GM13976 (cell line): ENCODE measurements around the gene TMBIM1.

Source experiments
- DNase-seq: peaks from one replicate; pipeline ENCODE4 v3.0.0; 2012; ENCODE audit warnings: low spot score
- in situ Hi-C: fragments of 300-500 bp; cut with MboI; formaldehyde crosslinking; loops from one replicate; pipeline ENCODE4 v1.12.0; 2022; ENCODE audit warnings: low sequenced_read_pairs, mixed read lengths, inconsistent platforms; ENCODE audit not compliant: unreplicated experiment
- TF ChIP-seq, protein P1 (sequence below): IDR thresholded peaks from 2 replicates; pipeline ENCODE4 v1.5.1; 2012; ENCODE audit warnings: borderline replicate concordance, mild to moderate bottlenecking; ENCODE audit not compliant: insufficient read depth; ENCODE audit errors: extremely low read depth, missing control alignments, control extremely low read depth

The TMBIM1 gene

DNA sequence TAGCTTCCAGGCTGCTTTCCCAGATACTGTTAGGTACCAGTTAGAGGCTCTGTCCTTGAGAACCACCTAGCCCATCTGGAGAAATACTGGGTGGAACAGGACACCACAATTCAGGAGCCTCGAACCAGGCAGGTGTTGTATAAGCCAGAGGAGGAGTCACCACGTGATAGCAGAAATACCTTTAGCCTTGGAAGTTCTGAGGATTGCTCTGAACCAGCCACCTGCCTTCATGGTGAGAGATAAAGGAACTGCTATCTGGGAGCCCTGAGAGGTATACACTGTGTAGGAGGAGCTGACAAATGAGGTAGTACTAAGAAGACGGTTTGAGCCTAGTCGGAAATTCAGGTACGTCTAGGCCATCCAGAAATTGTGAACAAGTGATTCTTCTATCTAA is 39.1 kb downstream of the TMBIM1 start:
- TF ChIP-seq, protein P1, sequence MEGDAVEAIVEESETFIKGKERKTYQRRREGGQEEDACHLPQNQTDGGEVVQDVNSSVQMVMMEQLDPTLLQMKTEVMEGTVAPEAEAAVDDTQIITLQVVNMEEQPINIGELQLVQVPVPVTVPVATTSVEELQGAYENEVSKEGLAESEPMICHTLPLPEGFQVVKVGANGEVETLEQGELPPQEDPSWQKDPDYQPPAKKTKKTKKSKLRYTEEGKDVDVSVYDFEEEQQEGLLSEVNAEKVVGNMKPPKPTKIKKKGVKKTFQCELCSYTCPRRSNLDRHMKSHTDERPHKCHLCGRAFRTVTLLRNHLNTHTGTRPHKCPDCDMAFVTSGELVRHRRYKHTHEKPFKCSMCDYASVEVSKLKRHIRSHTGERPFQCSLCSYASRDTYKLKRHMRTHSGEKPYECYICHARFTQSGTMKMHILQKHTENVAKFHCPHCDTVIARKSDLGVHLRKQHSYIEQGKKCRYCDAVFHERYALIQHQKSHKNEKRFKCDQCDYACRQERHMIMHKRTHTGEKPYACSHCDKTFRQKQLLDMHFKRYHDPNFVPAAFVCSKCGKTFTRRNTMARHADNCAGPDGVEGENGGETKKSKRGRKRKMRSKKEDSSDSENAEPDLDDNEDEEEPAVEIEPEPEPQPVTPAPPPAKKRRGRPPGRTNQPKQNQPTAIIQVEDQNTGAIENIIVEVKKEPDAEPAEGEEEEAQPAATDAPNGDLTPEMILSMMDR = no peak
- no peak for DNase-seq
- in situ Hi-C loops = no loop called here

GRCh38 chr2:218252509-218253231 is 39.6 kb downstream of the TMBIM1 start:
- in situ Hi-C loops = no loop called here
- TF ChIP-seq, protein P1 = no peak
- DNase-seq = no peak

GRCh38 chr2:218249691-218250090 is 42.6 kb downstream of the TMBIM1 start:
- DNase-seq = no peak
- TF ChIP-seq, protein P1 = no peak
- in situ Hi-C loops = loop anchor here (5.0 kb wide), 1 partner anchor 67 kb away; no protein-coding TSS in a partner anchor

GRCh38 chr2:218245214-218245613 is 47.1 kb downstream of the TMBIM1 start:
- in situ Hi-C loops = loop anchor here (5.0 kb wide), 1 partner anchor 63 kb away; no protein-coding TSS in a partner anchor
- no peak for DNase-seq
- TF ChIP-seq, protein P1 = no peak

GRCh38 chr2:218244665-218245064 is 47.6 kb downstream of the TMBIM1 start:
- no peak for DNase-seq
- TF ChIP-seq, protein P1 = no peak
- in situ Hi-C loops = loop anchor here (5.0 kb wide), 1 partner anchor 62 kb away; no protein-coding TSS in a partner anchor

- in situ Hi-C loops = no loop called here
- TF ChIP-seq, protein P1 = no peak
- no peak for DNase-seq
These were observed 48.1 kb downstream of the TMBIM1 start for GRCh38 chr2:218244204-218244603.
